ENCODE results near the gene NRP2.

The NRP2 gene

DNA sequence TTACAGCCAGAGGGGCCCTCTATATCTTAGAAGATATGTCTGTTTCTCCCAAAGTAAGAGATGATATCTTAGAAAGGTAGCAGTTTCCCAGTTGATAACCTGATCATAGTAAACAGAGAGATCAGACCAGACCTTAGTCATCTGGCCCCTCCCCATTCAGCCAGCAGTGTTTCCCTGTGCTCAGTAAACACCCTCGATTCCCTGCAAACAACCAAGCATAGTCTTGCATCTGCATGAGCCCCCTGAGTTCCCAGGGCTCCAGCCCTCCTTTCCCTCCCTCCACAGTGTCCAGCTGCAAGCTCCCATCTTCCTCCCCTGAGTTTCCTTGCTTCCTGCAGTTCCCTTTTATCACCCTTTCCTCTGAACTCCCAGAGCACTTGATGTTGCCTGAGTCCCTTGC lies 20.3 kb downstream of the NRP2 start:
- Histone ChIP-seq H3K4me3 (ENCODE audit: low read length) (no peak overlapping the region), H3K36me3 (ENCODE audit: insufficient read depth, low read depth, low read length) (peaks cover 9% of the 10 kb centered on the region; the same call in 1 of the 2 replicates), H3K9me3 (ENCODE audit: insufficient read depth, low read depth, low read length) (no peaks in the 10 kb centered on the region), H3K27me3 (ENCODE audit: insufficient read depth, low read length) (no peaks in the 10 kb centered on the region), H3K27ac (ENCODE audit: low read length) (no peak overlapping the region), H3K4me1 (ENCODE audit: insufficient read depth, low read length) (peaks cover 44% of the 10 kb centered on the region), H3K9ac (ENCODE audit: low read depth, low read length) (peak overlapping the region; percentile 0; the same call in 1 of the 2 replicates)

DNA sequence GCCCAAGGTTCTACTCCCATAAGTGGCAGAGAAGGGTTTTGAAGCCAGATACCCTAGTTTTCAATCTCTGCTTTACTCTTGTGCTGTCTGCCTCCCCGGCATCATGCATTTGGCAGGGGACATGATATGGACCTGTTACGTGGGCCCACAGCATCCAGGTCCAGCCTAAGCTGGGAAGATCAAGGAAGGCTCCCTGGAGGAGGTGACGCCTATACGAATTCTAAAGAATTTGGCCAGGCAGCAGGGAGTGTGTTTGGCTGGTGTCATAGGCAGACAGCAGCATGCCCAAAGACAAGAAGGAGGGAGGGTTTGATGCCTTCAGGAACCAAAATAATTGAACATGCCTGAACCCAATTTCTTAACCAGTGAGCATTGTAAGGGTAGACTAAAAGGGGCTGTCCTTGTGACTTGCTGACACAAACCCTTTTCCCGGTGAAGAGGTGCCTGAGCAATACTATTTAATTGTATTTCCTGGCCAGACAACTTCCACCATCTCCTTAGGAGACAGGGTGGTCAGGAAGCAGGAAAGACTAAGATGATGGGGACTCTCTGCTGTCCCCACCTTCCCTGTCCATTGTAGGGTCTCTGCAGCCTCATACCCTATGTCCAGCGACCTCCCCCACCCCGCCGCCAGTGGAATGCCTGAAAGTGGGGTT lies 21.3 kb downstream of the NRP2 start:
- H3K9ac ChIP-seq (ENCODE audit: low read depth, low read length), result no peak overlapping the region
- no peak overlapping the region for H3K4me3 ChIP-seq (ENCODE audit: low read length)
- no peak overlapping the region for H3K27ac ChIP-seq (ENCODE audit: low read length)
- H3K9me3 ChIP-seq (ENCODE audit: insufficient read depth, low read depth, low read length), result no peaks in the 10 kb centered on the region
- H3K27me3 ChIP-seq (ENCODE audit: insufficient read depth, low read length), result no peaks in the 10 kb centered on the region
- H3K36me3 ChIP-seq (ENCODE audit: insufficient read depth, low read depth, low read length), result no peaks in the 10 kb centered on the region; the same call in 1 of the 2 replicates
- H3K4me1 ChIP-seq (ENCODE audit: insufficient read depth, low read length), result peaks cover 40% of the 10 kb centered on the region

DNA sequence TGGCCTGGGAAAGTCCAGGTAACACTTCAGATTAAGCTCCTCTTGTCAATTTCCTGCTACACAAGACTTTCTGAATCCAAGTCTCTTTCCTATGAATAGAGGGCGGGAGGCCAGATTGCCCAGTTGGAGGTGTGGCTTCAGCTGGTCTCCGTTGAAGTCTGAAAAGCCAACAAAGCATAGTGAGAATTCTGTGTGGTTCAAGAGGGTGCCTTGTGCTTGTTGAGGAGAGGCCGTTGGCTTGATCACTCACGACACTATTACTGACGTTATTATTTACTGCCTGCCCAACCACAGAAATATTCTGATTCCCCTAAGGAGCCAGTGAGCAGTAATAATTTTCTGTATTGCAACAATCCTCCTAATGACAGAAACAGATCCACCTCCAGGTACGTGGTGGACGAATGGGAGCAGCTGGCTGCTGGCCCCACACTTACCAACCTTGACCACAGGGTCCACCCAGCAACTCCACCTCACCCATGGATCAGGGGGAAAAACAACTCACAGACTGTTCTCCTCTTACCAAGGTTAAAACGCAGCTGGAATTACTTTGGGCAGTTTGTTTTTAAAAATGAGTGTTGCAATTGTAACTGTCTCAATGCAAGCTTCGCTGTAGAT lies 21.9 kb downstream of the NRP2 start:
- peaks cover 34% of the 10 kb centered on the region for H3K4me1 ChIP-seq (ENCODE audit: insufficient read depth, low read length)
- H3K9ac ChIP-seq (ENCODE audit: low read depth, low read length), result no peak overlapping the region
- H3K27me3 ChIP-seq (ENCODE audit: insufficient read depth, low read length), result no peaks in the 10 kb centered on the region
- H3K27ac ChIP-seq (ENCODE audit: low read length), result no peak overlapping the region
- no peak overlapping the region for H3K4me3 ChIP-seq (ENCODE audit: low read length)
- H3K36me3 ChIP-seq (ENCODE audit: insufficient read depth, low read depth, low read length), result no peaks in the 10 kb centered on the region
- no peaks in the 10 kb centered on the region for H3K9me3 ChIP-seq (ENCODE audit: insufficient read depth, low read depth, low read length)

DNA sequence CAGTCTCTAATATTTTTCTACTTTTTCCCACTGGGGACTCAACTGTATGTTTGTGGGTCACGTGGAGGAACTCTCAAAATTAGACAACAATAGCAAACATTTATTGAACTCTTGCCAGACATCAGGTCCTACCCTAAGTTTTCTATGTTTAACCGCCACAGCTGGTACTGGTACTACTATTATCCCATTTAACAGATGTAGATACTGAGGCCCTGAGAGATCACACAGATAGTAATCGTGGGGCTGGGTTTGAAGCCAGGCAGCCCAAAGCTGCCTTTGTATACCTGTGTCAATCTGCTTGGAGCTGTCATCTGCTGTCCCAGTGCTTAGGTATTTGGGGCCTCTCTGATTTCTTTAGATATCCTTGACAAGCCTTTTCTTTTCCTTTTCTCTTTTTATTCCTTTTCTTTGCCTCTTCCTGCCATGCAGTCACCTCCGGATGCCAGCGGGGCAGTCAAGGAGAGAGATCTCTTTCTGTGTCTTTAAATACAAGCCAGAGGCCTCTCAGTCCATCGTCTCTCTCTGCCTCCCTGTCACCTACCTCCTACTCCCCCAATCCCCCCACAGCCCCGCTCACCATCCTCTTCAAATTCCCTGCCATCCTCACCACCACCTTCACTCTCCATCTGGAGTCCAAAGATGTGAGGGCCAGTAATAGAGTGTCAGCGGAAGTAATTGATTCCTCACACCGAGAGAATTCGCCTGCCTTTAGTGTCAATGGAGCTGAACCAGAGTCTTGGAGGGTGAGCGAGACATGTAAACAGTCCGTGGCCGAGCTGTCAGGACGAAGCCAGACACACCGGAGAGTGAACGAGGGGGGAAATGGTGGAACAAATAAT lies 23.4 kb downstream of the NRP2 start:
- Histone ChIP-seq H3K9ac (ENCODE audit: low read depth, low read length) (no peak overlapping the region), H3K4me3 (ENCODE audit: low read length) (no peak overlapping the region), H3K36me3 (ENCODE audit: insufficient read depth, low read depth, low read length) (no peaks in the 10 kb centered on the region), H3K4me1 (ENCODE audit: insufficient read depth, low read length) (peaks cover 19% of the 10 kb centered on the region), H3K9me3 (ENCODE audit: insufficient read depth, low read depth, low read length) (no peaks in the 10 kb centered on the region), H3K27me3 (ENCODE audit: insufficient read depth, low read length) (no peaks in the 10 kb centered on the region), H3K27ac (ENCODE audit: low read length) (no peak overlapping the region)

DNA sequence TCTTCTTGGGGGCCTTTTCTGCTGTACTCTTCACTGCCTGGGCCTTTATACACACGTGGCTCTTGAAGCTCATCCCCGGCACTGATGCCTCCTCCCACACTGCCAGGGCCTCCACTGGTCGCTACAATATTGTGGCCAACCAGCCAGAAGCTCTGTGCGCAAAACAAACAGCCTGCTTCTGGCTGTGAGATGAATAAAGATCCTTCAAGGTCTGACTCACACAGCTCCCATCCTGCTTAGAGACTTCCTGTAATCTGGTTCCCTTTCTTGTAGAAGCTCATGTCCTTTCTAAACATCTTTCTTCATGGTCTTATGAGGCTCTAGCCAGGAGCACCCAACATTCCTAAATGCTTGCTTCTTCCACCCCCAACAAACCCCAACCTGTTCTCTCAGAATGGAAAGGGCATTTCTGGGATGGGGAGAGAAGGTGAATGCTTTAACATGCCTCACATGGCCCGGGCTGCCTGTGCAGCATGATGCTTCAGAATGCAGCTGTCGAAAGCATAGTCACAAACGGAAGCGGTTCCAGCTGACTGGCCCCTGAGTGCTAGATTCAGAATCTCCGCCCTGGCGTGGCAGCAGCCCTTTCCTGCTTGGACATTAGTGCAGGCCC lies 24.6 kb downstream of the NRP2 start:
- Histone ChIP-seq H3K27me3 (ENCODE audit: insufficient read depth, low read length) (no peaks in the 10 kb centered on the region), H3K4me1 (ENCODE audit: insufficient read depth, low read length) (peaks cover 16% of the 10 kb centered on the region), H3K4me3 (ENCODE audit: low read length) (no peak overlapping the region), H3K9me3 (ENCODE audit: insufficient read depth, low read depth, low read length) (no peaks in the 10 kb centered on the region), H3K9ac (ENCODE audit: low read depth, low read length) (no peak overlapping the region), H3K27ac (ENCODE audit: low read length) (no peak overlapping the region), H3K36me3 (ENCODE audit: insufficient read depth, low read depth, low read length) (no peaks in the 10 kb centered on the region)

DNA sequence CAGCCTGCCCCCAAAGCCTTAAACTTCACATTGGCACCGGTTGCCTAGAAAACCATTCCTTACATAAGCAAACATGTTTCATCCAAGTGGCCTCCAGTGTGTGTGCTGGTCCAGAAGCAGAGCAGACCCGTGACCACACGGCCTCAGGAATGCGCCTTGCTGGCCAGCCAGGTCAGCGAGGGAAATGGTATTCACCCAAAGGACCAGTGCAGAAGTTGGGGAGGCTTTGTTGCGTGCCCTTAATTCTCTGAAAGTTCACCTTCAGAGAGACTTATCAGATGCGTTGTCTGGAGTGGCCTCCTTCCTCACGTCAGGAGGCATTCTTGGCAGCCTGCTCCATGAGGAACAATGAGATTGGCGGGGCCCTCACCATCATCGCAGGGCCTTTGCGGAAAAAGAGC lies 25.9 kb downstream of the NRP2 start:
- Histone ChIP-seq H3K27ac (ENCODE audit: low read length) (no peak overlapping the region), H3K27me3 (ENCODE audit: insufficient read depth, low read length) (no peaks in the 10 kb centered on the region), H3K36me3 (ENCODE audit: insufficient read depth, low read depth, low read length) (no peaks in the 10 kb centered on the region), H3K4me3 (ENCODE audit: low read length) (no peak overlapping the region), H3K9ac (ENCODE audit: low read depth, low read length) (no peak overlapping the region), H3K9me3 (ENCODE audit: insufficient read depth, low read depth, low read length) (no peaks in the 10 kb centered on the region), H3K4me1 (ENCODE audit: insufficient read depth, low read length) (peaks cover 5% of the 10 kb centered on the region; the same call in 1 of the 2 replicates)

DNA sequence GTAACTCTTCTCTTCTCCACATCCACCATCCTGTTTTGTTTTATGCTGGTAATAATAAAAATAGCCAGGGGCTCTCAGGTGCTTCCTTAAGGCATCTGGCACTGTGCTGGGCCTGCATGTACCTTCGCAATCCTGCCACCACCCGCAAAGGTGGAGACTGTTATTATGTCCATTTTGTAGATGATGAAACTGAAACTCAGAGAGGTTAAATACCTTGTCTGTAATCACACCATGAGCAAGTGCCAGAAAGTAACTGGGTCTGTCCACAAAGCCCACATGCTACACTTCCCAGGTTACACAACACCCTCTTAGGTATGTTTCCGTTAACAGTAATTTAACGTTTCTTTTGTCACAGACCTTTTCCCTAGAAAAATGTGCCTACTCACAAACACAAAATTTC lies 27.0 kb downstream of the NRP2 start:
- H3K9ac ChIP-seq (ENCODE audit: low read depth, low read length), result no peak overlapping the region
- peaks cover 4% of the 10 kb centered on the region; the same call in 1 of the 2 replicates for H3K4me1 ChIP-seq (ENCODE audit: insufficient read depth, low read length)
- no peaks in the 10 kb centered on the region for H3K9me3 ChIP-seq (ENCODE audit: insufficient read depth, low read depth, low read length)
- no peaks in the 10 kb centered on the region for H3K27me3 ChIP-seq (ENCODE audit: insufficient read depth, low read length)
- no peaks in the 10 kb centered on the region for H3K36me3 ChIP-seq (ENCODE audit: insufficient read depth, low read depth, low read length)
- no peak overlapping the region for H3K27ac ChIP-seq (ENCODE audit: low read length)
- H3K4me3 ChIP-seq (ENCODE audit: low read length), result no peak overlapping the region

DNA sequence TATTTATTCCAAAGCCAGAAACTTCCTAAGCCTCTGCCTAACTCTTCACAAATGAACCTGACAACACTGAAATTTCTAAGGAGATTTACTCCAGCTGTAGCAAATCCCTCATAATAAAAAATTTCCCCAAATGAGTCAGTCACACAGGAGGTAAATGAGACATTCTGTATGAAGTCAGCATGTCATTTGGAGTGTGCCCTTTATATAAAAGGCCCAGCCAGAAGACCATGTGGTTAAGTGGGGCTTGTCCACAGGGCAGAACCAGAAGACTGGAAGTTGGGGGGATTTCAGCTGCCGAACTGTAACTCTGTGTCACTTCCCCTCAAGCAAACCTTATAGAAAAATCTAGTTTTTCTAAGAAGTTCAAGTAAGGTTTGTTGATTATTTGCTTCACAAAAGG lies 30.2 kb downstream of the NRP2 start:
- peak overlapping the region; percentile 14; the same call in 1 of the 2 replicates for H3K9ac ChIP-seq (ENCODE audit: low read depth, low read length)
- H3K4me3 ChIP-seq (ENCODE audit: low read length), result no peak overlapping the region
- no peaks in the 10 kb centered on the region for H3K9me3 ChIP-seq (ENCODE audit: insufficient read depth, low read depth, low read length)
- H3K4me1 ChIP-seq (ENCODE audit: insufficient read depth, low read length), result peaks cover 11% of the 10 kb centered on the region; the same call in 1 of the 2 replicates
- H3K27me3 ChIP-seq (ENCODE audit: insufficient read depth, low read length), result no peaks in the 10 kb centered on the region
- no peak overlapping the region for H3K27ac ChIP-seq (ENCODE audit: low read length)
- H3K36me3 ChIP-seq (ENCODE audit: insufficient read depth, low read depth, low read length), result peaks cover under 1% of the 10 kb centered on the region; the same call in 1 of the 2 replicates

DNA sequence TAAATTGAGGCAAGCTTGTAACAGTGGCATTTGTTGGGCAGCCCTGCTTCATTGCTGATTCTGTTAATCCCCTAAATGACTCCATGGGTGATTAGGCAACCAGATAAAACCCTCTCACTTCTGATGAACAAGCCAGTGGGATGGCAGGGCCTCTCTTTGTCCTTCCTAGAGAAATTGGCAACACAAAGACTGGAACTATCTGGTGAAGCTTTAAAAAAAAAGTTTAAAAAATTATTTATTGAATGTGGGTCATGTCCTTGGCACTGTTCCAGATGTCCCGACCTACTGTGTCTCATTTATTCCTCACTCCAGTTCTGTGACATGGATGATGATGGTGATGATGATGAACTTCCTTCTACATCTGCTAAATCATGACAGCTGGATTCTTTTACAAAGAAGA lies 30.8 kb downstream of the NRP2 start:
- Histone ChIP-seq H3K27ac (ENCODE audit: low read length) (no peak overlapping the region), H3K36me3 (ENCODE audit: insufficient read depth, low read depth, low read length) (peaks cover 7% of the 10 kb centered on the region; the same call in 1 of the 2 replicates), H3K4me1 (ENCODE audit: insufficient read depth, low read length) (peaks cover 11% of the 10 kb centered on the region; the same call in 1 of the 2 replicates), H3K9me3 (ENCODE audit: insufficient read depth, low read depth, low read length) (no peaks in the 10 kb centered on the region), H3K9ac (ENCODE audit: low read depth, low read length) (no peak overlapping the region), H3K27me3 (ENCODE audit: insufficient read depth, low read length) (no peaks in the 10 kb centered on the region), H3K4me3 (ENCODE audit: low read length) (no peak overlapping the region)

DNA sequence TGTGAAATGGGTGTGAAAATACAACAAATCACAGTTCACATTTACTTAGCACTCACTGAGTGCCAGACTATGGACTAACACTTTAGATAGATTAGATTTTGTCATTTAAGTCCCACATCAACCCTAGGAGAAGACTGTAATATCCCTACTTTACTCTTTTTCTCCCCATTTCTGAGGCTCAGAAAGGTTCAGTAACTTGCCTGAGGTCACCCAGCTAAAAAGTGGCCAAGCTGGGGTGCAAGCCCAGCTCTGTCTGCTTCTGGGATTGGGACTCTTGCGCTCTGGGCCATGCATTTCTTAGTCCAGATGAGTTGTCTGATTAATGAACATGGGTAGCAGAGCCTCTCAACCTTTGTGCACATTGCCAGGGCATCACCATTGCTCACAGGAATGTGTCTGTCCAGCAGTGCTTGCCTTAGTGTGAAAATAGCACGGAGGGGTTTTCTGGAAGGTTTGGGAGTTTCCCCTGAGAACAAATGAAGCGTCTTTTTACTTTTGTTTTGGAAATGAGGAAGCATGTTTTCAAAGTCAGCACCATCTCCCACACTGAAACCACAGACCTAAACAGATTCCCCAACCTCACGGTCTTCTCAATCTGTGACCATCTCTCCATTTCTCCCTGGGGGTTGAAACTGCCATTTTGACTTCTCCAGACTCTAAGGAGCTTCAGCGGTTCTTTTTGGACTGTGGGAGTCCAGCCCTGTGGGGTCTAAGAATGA lies 31.9 kb downstream of the NRP2 start:
- Histone ChIP-seq H3K36me3 (ENCODE audit: insufficient read depth, low read depth, low read length) (peaks cover 12% of the 10 kb centered on the region; the same call in 1 of the 2 replicates), H3K4me3 (ENCODE audit: low read length) (no peak overlapping the region), H3K27me3 (ENCODE audit: insufficient read depth, low read length) (no peaks in the 10 kb centered on the region), H3K27ac (ENCODE audit: low read length) (no peak overlapping the region), H3K9ac (ENCODE audit: low read depth, low read length) (no peak overlapping the region), H3K9me3 (ENCODE audit: insufficient read depth, low read depth, low read length) (no peaks in the 10 kb centered on the region), H3K4me1 (ENCODE audit: insufficient read depth, low read length) (peaks cover 14% of the 10 kb centered on the region; the same call in 1 of the 2 replicates)

Measured in iPS-20b (cell line).